GM12878 (cell line): ENCODE measurements around the gene BPTF. TPM values are rescaled to one million over a fixed set of nuclear protein-coding genes. Genes with fewer than 3 reads are reported as not detected.

Experiments used
- BCL11A ChIP-seq: IDR thresholded peaks from 2 replicates; pipeline ENCODE4 v1.6.1; 2011; ENCODE audit warnings: low read depth, low read length
- CHD4 ChIP-seq: fragments of 200-600 bp; sonication (generic); IDR thresholded peaks from 2 replicates; pipeline ENCODE4 v1.6.1; 2016; ENCODE audit warnings: mild to moderate bottlenecking
- CTCF ChIP-seq, 3 experiments: IDR thresholded peaks in 2 of 3; conservative IDR thresholded peaks in 1 of 3; 2 replicates each; pipeline ENCODE4 v1.5.1; 2011; ENCODE audit warnings: low read depth in 3 of 3, low read length in 3 of 3, mild to moderate bottlenecking in 3 of 3, control low read depth in 2 of 3, moderate library complexity in 2 of 3, inconsistent platforms in 1 of 3, mixed read lengths in 1 of 3; ENCODE audit not compliant: control insufficient read depth in 2 of 3, insufficient read depth in 1 of 3; ENCODE audit errors: extremely low read depth in 1 of 3
- CUX1 ChIP-seq: IDR thresholded peaks from 2 replicates; pipeline ENCODE4 v1.6.1; 2012; ENCODE audit warnings: improper control_type of control experiment, low read depth, low read length; ENCODE audit not compliant: insufficient replicate concordance
- ELK1 ChIP-seq: IDR thresholded peaks from 2 replicates; pipeline ENCODE4 v1.6.1; 2012; ENCODE audit warnings: low read depth, low read length, improper control_type of control experiment
- HCFC1 ChIP-seq: fragments of 150-350 bp; IDR thresholded peaks from 2 replicates; pipeline ENCODE4 v1.6.1; 2014; ENCODE audit warnings: low read length
- HDAC6 ChIP-seq: fragments of 200-600 bp; sonication (generic); IDR thresholded peaks from one replicate; pipeline ENCODE4 v1.8.0; 2017; ENCODE audit warnings: antibody characterized with exemption; ENCODE audit not compliant: unreplicated experiment
- IKZF1 ChIP-seq: fragments of 450-650 bp; conservative IDR thresholded peaks from 2 replicates; pipeline ENCODE4 v1.6.1; 2017; ENCODE audit warnings: antibody characterized with exemption, mild to moderate bottlenecking
- IRF4 ChIP-seq: IDR thresholded peaks from 2 replicates; pipeline ENCODE4 v1.6.1; 2011; ENCODE audit warnings: low read depth, low read length
- NBN ChIP-seq: fragments of 450-650 bp; IDR thresholded peaks from 2 replicates; pipeline ENCODE4 v1.6.1; 2016
- NRF1 ChIP-seq: conservative IDR thresholded peaks from 2 replicates; pipeline ENCODE4 v1.6.1; 2011; ENCODE audit warnings: mild to moderate bottlenecking, low read depth, low read length, improper control_type of control experiment
- PAX5 ChIP-seq: IDR thresholded peaks from 2 replicates; pipeline ENCODE4 v1.6.1; 2011; ENCODE audit warnings: low read depth, low read length, borderline replicate concordance
- POLR2A ChIP-seq: IDR thresholded peaks from 2 replicates; pipeline ENCODE4 v1.6.1; 2011; ENCODE audit warnings: low read depth, mild to moderate bottlenecking, low read length
- PRDM15 ChIP-seq: fragments of 450-650 bp; formaldehyde crosslinking; IDR thresholded peaks from 2 replicates; pipeline ENCODE4 v1.4.0; 2020; ENCODE audit warnings: mild to moderate bottlenecking, moderate library complexity
- RAD21 ChIP-seq: IDR thresholded peaks from 2 replicates; pipeline ENCODE4 v1.6.1; 2011; ENCODE audit warnings: mild to moderate bottlenecking, low read depth, low read length, moderate library complexity; ENCODE audit not compliant: insufficient read depth
- TBL1XR1 ChIP-seq: IDR thresholded peaks from 2 replicates; pipeline ENCODE4 v1.6.1; 2012; ENCODE audit warnings: low read depth, low read length, improper control_type of control experiment
- ZNF207 ChIP-seq: fragments of 450-650 bp; IDR thresholded peaks from 2 replicates; pipeline ENCODE4 v1.6.1; 2014; ENCODE audit warnings: antibody characterized with exemption, mild to moderate bottlenecking, borderline replicate concordance
- ZNF384 ChIP-seq: IDR thresholded peaks from 2 replicates; pipeline ENCODE4 v1.6.1; 2012; ENCODE audit warnings: low read depth, mild to moderate bottlenecking, low read length, improper control_type of control experiment, borderline replicate concordance
- polyA plus RNA-seq, 11 experiments: library from polyadenylated mRNA; depleted of rRNA in 4 of 11; unstranded in 6 of 11; stranded (reverse) in 5 of 11; fragments of >200 nt; fragmentation: Nextera tagmentation in 4 of 11; fragmentation: Illumina TruSeq in 1 of 11; extraction: Ambion mirVana in 4 of 11; extraction: Trizol in 1 of 11; gene quantifications; 1 replicate in 1 of 11; 2 replicates in 10 of 11; pipeline versions ENCODE4 v1.2.1 to v1.2.3, GENCODE V29; 2011 to 2016; ENCODE audit warnings: inconsistent platforms in 2 of 11, missing spikeins in 2 of 11, low read depth in 1 of 11
- total RNA-seq, 4 experiments: library from RNA; depleted of rRNA in 3 of 4; stranded (reverse); fragments of >200 nt in 3 of 4; fragmentation: Illumina TruSeq in 1 of 4; extraction: Trizol in 1 of 4; gene quantifications; 2 replicates each; pipeline versions ENCODE4 v1.2.1 to v1.2.3, GENCODE V29; 2013 to 2021

Gene BPTF
- total and polyA plus RNA-seq, 10 of the 15 experiments (the other 5 are each of a cell fraction or from before 2014, with no cell fraction given): 19.4 to 78.3 (median 44.8) TPM

- TF ChIP-seq CTCF (IDR thresholded peaks at IDR 0.05 in 2 of 3, conservative IDR thresholded peaks at IDR 0.05 in 1 of 3; ENCODE audit: control insufficient read depth in 2 of 3, extremely low read depth in 1 of 3, insufficient read depth in 1 of 3, low read depth in 3 of 3, low read length in 3 of 3) (peak; percentile 79 to 97 (median 93); a peak in 4 of 6 replicates), CHD4 (no peak), BCL11A (no peak), ELK1 (peak; percentile 32; the same call in 1 of the 2 replicates), TBL1XR1 (peak; percentile 74; the same call in 1 of the 2 replicates), ZNF384 (no peak), CUX1 (no peak), NBN (no peak), HCFC1 (peak; percentile 54), IKZF1 (peak; percentile 86), IRF4 (no peak), PAX5 (0 out of 2 replicates have a peak, but pooled peaks have one; percentile 52), NRF1 (no peak), ZNF207 (peak; percentile 87; the same call in 1 of the 2 replicates), RAD21 (peak; percentile 73), PRDM15 (no peak), POLR2A (peak; percentile 89), HDAC6 (peak; percentile 57)
Measured at GRCh38 chr17:67824735-67825626, at the start of gene BPTF (continued).
